NCI-H82 treated with DMSO at 0.1 percent for 48 hours (cell line): ENCODE measurements around the gene EPHB2.

Source experiments
- DNase-seq: peaks from one replicate; lab custom pipeline; 2025; ENCODE audit not compliant: unreplicated experiment; lab: John Stamatoyannopoulos, UW

Gene EPHB2

DNA sequence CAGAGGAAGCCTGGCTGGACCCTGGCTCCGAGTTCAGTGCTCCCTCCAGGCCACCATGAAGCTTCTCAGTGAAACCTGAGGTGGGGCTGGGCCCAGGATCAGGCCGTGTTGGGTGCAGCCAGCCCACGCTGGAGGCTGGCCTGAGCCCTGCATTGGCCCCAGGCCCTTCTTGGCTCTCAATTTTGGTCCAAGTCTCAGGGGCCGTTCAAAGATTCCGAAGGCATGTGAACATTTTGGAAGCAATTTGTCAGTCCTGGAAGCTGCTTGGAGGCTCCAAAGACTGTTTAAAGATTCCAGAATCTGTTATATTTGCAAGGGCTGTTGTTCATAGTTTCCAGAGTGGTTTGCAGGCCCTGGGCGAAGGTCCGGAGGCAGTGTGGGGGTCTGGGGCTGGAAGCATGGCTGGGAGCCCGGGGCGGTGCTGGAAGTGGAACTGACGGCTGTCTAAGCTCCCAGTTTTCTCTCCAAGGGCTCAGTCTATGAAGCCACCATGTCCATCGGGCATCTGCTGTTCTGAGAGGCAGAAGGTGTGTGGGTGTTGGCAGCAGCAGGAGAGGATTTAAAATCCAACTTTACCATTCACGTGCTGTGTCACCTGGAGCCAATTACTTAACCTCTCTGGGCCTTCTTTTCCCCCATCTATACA is 104.9 kb downstream of the EPHB2 start:
- no peak for DNase-seq

DNA sequence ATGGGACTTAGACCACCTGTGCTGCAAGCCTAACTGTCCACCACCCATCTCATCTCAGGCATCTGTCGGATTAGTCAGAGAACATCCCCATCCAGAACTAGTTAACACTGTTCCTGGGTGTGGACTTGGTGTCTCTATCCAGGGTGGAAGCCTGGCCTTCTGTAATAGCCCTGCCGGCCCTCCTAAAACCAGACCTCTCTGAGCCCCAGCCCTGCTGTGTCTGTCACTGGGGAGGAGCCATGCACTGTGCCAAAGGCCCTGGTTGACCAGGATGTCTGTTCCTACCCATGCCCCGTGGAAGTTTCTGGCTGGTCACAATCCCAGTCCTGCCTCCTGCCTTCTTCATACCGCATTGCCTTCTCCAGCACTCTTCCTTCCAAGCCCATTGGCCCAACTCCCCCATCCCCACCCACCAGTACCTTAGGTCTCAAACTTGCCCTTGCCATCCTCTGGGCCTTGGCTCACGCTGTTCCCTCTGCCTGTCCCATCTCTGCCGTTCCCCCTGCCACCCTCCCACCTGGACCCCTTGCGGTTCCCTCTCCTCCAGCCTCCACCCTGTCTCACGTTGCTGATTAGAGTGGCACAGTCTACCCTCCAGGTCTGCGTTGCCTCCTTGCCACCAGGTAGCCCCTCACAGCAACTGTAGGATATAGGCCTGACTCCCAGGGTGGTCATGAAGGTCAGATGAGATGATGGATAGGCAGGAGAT is 105.6 kb downstream of the EPHB2 start:
- no peak for DNase-seq

DNA sequence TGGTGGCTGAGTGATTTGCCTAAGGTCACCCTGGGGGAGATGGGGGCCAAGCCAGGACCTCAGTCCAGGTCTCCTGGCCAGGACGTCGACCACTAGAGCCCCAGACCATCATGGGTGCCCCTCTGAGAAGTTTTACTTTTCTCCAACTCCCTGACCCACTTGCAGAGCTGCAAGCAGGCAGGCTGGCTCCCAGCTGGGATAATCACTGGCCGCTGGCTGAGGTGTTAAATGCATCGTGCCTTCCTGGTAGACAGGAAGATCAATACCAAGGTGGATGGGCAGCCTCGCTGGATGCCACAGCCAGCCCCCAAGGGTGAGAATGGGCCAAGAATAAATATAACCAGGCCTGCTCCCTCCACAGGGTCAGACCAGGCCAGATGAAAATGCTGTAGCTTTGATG is 106.2 kb downstream of the EPHB2 start:
- no peak for DNase-seq

DNA sequence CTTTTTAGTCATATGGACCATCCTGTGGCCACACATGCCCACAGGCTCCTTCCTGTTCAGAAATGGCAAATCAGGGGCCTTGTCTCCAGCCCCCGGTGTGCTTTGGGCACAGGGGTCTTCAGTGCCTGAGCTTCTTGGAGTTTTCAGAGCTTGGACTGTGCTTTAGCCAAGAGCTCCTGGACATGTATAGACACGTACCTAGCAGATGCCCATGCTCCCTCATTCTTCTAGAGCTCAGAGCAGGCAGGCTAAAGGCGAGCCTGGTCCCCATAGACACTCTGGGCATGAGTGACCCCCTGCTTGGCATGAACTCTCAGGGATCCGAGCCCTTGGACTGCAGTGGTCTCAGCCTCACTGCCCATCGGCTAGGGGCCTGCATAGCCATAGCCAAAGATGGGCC is 106.8 kb downstream of the EPHB2 start:
- no peak for DNase-seq

DNA sequence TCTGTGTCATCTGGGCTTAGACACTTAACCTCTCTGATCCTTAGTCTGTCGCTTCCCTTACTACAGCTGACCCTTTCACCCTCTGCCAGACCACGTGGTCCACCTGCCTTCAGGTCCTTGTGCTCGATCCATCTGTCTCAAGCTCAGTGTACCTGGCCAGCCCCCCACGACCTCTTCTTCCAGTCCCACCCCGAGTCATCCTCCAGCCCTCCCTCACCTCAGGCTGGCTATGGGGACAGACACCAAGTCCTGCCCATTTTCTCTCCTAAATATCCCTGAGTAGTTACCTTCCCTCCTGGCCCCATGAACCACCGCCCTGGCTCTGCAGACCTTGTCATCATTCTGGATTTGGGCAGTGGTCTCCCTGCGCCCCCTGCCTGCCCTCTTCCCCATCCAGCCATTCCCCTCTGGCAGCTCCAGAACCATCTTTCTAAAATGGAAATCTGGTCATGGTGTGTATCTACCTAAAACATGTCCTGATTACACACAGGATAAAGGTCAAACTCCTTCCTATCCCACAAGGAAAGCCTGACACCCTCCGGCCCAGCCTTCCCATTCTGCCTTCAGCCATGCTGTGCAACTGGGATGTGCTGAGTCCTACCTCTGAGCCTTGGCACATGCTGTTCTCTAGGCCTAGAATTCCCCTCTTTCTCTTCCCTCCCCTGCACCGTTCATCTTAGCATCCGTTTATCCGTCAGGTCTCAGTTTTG is 107.6 kb downstream of the EPHB2 start:
- DNase-seq = no peak

DNA sequence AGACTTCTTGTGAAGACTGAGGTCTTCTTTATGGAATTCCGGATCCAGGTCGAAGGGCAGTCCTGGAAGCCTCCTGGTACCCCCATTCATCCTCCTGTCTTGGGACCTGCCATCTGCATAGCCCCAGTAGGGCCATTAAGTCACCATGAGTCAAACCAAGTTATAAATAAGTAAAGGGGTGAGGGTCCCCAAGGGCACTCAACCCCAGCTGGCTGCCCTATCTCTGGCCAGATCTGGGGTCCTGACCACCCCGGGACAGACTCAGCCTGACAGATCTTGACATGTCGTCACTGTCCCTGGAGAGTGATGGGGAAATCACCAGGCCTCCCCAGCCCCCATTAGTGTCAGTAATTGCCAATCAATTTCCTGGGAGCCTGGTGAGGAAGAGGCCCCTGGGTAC is 108.7 kb downstream of the EPHB2 start:
- DNase-seq = no peak

DNA sequence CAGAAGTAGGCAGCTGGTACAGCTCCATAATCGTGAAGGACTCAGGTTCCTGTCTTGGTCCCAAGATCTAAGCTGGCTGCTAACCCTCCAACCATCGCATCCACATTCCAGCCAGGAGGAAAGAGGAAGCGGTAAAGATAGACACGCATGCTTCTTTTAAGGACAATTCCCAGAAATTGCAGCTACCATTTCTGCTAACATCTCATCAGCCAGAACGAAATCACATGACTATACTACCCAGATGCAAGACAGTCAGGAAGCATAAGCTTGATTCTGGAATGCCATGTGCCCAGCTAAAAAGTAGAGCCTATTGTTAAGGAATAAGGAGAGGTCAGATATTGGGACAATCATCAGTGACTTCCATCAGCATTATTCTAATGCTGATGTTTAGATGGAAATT is 110.4 kb downstream of the EPHB2 start:
- no peak for DNase-seq

DNA sequence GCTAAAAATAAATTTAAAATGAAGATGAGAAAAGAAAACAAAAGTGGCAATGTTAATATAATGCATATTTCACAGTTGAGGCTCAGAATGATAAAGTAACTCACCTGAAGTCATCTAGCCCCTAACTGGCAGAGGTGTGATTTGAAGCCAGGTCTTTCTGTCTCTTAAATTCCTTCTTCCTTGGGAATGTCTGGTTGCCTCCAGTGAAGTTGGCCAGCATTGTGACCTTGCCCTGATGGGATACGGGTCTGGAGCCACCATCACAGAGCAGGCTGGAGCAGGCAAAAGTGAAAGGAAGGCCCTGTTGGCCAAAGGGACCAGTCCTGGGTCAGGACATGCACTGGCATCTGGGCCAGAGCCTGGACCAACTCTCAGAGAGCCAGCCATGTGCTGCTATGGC is 111.7 kb downstream of the EPHB2 start:
- DNase-seq = no peak

DNA sequence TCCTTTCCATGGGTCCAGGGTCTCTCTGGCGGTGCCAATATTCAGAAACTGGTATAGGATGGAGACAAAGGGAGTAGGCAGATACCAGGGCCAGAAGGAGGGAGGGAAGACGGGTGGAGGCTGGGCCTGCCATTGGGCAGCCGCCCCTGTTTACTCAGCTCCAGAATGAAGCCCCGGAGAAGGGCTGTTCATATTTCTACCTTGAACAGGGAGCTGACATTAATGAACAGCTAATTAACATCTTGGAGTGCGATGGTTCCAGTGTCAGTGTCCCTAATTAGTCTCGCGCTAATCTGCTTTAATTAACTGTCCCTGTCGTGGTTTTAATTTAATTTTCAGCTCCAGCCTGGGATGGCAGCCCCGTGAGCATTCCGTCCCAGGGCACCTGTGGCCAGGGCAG is 113.8 kb downstream of the EPHB2 start:
- DNase-seq = no peak

DNA sequence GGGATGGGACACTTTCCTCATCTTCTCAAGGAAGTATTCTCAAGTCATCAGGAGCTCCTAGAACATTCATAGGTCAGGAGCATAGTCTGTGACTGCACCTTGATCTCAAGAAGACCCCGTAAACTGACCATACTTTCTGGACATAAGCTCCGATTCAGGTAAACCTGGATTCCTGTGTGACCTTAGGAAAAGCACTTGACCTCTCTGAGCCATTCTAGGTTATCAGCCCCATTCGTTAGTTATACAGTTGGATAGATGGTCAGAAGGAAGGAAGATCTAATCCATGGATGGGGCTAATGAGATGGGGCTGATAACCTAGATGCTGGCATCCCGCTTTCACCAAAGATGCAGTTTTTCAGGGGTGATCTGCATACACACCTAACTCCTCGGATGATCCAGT is 114.3 kb downstream of the EPHB2 start:
- DNase-seq = no peak

DNA sequence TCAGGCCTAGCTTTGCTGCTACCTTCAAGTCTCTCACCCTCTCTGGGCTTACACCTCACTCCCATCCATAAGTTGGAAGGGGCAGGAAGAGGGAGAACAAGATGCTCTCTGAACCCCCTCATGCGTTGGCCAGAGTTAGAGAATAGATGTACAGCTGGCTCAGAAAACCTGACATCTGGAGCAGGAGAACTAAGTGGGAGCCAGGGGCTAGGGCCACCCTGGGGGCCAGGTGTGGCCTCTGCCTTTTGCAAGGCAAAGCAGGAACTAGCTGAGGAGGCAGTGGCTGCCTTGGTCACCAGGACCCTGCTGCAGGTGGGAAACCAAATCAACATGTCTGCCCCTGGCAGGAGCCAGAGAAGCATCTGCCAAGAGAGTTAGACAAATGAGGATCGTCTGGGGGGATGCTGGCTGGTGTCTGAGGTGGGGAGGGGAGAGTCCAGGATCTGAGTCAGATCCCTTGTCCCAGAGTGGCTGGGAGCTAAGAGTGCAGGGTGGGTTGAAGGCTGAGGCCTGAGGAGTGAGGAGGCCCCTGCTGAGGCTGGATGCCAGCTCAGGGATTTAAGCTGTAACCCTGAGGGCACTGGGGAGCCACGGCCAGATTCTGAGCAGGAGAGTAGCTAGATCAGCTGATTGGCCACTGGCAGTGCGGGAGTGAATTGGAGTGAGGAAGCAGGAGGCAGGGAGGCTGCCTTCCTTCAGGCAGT is 115.0 kb downstream of the EPHB2 start:
- DNase-seq = no peak

DNA sequence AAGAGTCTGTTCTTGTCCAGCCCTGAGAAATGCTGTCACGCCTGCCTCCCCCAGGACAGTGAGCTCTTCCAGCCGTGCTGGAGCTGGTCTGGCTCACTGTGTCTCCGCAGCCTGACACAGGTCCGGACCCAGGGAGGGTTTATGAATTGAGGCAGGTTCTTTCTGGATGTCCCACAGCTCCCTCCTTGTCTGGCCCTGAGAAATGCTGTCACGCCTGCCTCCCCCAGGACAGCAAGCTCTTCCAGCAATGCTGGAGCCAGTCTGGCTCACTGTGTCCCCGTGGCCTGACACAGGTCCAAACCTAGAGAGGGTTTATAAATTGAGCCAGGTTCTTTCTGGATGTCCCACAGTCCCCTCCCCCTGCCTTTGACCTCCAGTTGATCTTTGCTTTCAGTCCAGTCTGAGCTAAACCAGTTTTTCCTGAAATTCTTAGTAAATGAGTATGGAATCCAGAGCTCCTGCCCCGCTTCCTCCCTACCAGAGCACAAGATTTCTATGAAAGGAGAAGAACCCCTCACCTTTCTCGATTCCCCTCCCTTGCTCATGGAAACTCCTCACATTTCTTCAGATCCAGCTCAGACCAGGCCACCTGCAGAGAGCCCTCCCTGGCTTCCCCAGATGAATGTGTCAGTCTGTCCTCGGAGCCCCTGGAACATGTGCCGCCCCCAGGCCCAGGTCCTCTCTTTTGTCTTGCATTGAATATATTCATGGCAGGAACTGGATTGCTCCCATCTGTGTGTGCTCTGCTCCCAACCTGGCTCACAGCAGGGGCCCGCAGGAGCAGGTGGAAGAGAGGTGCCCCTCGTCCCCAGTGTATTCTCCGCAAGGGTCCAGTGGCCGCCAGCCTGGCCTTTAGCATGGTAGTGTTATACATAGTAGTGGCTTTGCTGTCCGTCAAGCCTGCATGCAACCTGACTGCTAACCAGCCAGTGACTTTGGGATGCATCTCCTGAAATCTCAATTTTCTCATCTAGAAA is 116.3 kb downstream of the EPHB2 start:
- DNase-seq = no peak

DNA sequence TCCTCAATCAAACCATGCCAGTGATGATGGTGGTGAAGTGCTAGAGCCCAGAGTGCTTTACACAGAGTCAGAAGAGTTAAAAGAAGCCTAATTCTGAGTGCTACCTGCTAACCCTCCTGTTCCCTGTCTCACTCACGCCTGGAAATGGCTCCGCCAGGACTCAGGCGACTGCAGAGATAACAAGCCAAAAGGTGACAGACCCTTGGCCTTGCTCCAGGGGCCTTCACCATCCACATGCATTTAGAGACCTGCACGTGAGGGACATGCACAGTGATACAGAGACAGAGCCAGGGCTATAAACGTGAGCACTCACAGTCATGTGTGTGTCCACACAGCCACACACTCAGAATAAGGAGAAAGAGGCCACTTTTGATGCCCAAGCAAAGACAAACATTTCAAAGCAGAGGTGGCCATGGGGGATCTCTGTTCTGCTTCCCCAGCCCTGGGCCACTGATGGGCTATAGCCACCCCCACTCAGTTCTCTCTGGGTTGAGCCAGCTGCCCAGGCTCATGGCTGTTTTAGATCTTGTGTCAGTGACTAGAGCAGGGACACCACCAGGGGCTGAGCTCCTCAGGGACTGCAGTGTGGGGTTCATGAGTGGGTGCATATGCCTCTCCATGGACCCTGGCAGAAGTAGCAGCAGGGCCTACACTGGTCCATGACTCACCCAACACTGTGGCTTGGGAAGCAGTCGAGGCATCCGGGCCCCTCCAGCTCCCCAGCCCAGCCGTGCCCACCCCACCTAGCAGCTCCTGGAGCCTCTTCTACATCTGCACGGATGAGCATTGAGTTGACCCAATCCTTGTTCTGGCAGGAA is 117.2 kb downstream of the EPHB2 start:
- DNase-seq = no peak

DNA sequence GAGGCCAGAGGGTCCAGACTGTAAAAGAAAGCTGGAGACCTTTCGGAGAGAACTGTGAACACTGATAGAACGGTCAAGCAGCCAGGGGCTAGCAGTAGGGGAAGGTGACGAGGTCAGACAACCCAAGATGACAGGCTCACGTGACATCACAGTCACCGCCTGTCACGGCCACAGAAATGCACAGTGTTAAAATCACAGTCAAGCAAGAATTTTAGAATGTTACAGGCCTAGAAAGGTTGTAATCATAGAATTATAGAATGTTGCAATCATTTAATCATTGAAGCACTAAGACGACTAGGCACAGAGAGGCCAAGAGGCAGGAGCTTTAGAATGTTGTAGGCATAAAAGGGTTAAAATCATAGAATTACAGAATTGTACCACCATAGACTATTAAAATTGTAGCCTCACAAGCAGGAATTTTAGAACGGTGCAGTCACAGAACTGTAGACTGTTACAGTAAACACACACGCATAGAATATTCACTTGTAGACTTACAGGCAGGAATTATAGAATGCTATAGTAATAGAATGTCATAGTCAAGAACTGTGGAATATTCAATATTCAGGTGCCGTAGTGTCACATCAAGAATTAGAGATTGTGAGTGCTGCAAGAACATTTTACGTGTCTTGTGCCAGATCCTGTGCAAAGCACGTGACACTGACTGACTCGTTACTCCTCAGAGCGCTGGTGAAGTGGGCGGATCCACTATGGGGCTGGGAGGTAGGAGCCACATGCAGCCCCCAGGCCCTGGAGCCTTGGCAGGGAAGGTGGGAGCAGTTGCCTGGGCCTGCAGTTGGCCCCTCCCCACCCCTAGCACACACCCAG is 118.1 kb downstream of the EPHB2 start:
- no peak for DNase-seq

DNA sequence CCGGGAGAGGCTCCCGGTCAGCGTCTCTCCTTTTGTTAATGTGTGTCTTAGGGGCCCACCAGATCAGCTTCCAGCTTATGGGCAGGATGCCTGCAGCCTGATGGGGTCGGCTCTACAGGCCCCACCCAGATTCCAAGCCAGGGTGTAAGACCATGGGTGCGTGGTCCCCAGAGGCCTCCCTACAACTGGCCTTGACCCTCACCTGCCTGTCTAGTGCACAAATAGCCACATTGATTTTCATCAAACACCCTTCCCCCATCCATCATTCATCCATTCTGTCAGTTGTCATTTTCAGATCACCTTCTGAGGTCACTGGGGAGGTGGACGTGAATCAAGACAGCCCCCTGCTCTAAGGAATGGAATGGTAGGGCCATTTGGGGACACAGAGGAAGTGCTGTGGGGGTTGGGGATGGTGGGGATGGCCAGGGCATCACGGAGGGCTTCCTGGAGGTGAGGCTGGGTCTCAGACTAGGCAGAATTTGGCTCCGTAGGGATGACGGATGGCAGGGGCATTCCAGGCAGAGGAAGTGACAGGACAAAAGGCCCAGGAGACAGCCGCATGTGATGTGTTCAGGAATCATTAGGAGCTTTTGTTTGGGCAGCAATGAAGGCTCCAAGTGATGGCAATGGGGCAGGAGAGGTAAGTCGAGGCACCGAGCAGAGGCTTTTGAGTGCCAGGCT is 118.8 kb downstream of the EPHB2 start:
- no peak for DNase-seq

DNA sequence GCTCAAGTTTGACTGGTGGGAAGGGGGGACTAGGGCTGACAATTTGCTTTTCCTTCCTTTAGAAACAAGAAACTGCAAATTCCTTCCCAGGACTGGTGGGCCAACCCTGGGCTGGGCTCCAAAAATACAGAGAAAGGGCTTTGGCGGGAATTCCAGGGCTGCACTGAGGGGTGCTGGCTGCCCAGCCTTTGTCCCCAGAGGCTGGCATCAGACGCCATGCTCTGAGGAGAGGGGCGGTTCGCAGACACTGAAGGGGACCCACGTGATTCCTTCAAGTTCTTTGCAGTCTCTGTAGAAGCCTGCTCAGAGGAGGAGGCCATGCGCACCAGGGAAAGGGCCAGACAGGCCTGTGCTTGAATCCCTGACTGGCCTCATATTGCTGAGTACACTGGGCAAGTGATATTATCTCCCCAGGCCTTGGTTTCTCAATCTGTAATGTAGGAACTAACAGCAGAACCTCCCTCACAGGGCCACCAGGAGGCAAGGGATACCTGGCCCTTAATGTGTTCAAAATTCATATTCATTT is 119.5 kb downstream of the EPHB2 start:
- no peak for DNase-seq

DNA sequence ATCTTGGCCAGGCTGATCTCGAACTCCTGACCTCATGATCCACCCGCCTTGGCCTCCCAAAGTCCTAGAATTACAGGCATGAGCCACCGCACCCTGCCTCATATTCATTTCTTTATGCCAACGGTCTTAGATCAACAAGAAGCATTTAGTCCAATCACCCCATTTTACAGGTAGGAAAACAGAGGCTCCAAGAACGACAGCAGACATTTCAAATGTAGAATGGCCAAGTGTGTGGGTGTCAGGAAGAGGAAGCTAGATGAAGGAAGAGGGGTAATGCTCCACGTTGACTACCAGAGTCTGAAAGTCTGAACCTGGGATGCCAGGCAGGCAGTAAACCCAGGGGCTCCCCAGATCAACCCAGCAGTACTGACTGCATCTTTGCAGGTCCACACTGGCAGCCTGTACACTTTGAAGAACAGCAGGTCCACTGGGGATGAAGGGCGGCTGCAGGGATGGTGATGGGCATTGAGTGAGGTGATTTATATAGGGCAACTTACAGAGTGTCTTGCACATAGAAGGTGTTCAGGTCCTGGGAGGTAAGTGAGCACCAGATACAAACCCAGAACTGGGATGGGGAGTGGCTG is 120.2 kb downstream of the EPHB2 start:
- no peak for DNase-seq
